ENCODE measurements around the gene ARHGAP45. TPM values are rescaled to one million over a fixed set of nuclear protein-coding genes. Genes with fewer than 3 reads are reported as not detected.

The ARHGAP45 gene
- total RNA-seq, 1 donor from 2014 or later = 8.9 TPM

- H3K36me3 ChIP-seq (ENCODE audit: control insufficient read depth in 3 of 3, insufficient read depth in 3 of 3, low read length in 3 of 3) = peaks cover 4 to 15% (median 14%) of the 10 kb centered on the region in 3 donors
- peaks cover 41 to 65% (median 43%) of the 10 kb centered on the region in 3 donors for H3K4me1 ChIP-seq (ENCODE audit: control insufficient read depth in 3 of 3, insufficient read depth in 3 of 3, low read length in 3 of 3)
- H3K4me3 ChIP-seq (ENCODE audit: low read length in 3 of 3) = peak overlapping the region; percentile 66 to 71 (median 70)
- no peaks in the 10 kb centered on the region for H3K27me3 ChIP-seq (ENCODE audit: control insufficient read depth in 3 of 3, insufficient read depth in 3 of 3, low read length in 3 of 3)
- no peaks in the 10 kb centered on the region for H3K9me3 ChIP-seq (ENCODE audit: control insufficient read depth in 3 of 3, low read length in 3 of 3)
- peak overlapping the region; percentile 57 to 84 (median 70) for H3K9ac ChIP-seq (ENCODE audit: low read depth in 1 of 3, low read length in 3 of 3)
- peak overlapping the region; percentile 98 for H3K27ac ChIP-seq (ENCODE audit: low read depth, low read length)
Measured at GRCh38 chr19:1103132-1103707, 36.3 kb downstream of the ARHGAP45 start.

DNA sequence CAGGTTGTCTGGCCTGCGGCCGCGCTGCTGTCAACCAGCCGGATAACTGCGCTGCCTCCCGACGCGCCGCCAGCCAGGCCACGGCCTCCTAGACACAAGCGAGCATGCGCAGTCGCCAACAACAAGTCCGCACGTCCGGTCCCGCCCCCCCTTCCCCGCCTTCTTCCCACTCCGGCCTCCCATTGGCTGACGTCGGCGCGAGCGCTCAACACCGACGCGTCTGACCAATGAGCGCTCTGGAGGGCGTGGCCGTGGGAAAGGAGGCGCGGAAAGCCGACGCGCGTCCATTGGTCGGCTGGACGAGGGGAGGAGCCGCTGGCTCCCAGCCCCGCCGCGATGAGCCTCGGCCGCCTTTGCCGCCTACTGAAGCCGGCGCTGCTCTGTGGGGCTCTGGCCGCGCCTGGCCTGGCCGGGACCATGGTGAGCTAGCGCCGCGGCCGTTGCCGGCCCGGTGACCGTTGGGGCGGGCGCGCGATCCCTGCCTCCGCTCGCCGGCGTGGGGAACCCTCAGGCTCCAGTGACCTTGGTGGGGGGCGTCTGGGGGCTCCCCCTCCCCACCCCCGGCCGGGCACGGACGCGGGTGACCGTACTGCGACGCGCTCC is 36.8 kb downstream of the ARHGAP45 start, which contains the start of gene GPX4:
GPX4 (plus strand) TSS at position 287 of the 603 bp plus-strand sequence; CDS start at position 337, 50 bp downstream.
- Histone ChIP-seq H3K9me3 (ENCODE audit: control insufficient read depth in 3 of 3, low read length in 3 of 3) (no peaks in the 10 kb centered on the region), H3K36me3 (ENCODE audit: control insufficient read depth in 3 of 3, insufficient read depth in 3 of 3, low read length in 3 of 3) (peaks cover 6 to 15% (median 14%) of the 10 kb centered on the region in 3 donors), H3K4me1 (ENCODE audit: control insufficient read depth in 3 of 3, insufficient read depth in 3 of 3, low read length in 3 of 3) (peaks cover 35 to 59% (median 37%) of the 10 kb centered on the region in 3 donors), H3K4me3 (ENCODE audit: low read length in 3 of 3) (peak within 1 kb of the TSS; percentile 72 to 85 (median 81)), H3K27me3 (ENCODE audit: control insufficient read depth in 3 of 3, insufficient read depth in 3 of 3, low read length in 3 of 3) (no peaks in the 10 kb centered on the region), H3K9ac (ENCODE audit: low read depth in 1 of 3, low read length in 3 of 3) (peak within 1 kb of the TSS; percentile 76 to 96 (median 88)), H3K27ac (ENCODE audit: low read depth, low read length) (peak within 1 kb of the TSS; percentile 98)

GRCh38 chr19:1104311-1105007 is 37.5 kb downstream of the ARHGAP45 start:
- Histone ChIP-seq H3K27ac (ENCODE audit: low read depth, low read length) (peak overlapping the region; percentile 98), H3K9ac (ENCODE audit: low read depth in 1 of 3, low read length in 3 of 3) (peak overlapping the region; percentile 76 to 96 (median 88)), H3K4me3 (ENCODE audit: low read length in 3 of 3) (peak overlapping the region; percentile 72 to 85 (median 81)), H3K9me3 (ENCODE audit: control insufficient read depth in 3 of 3, low read length in 3 of 3) (no peaks in the 10 kb centered on the region), H3K36me3 (ENCODE audit: control insufficient read depth in 3 of 3, insufficient read depth in 3 of 3, low read length in 3 of 3) (peaks cover 6 to 17% (median 15%) of the 10 kb centered on the region in 3 donors), H3K4me1 (ENCODE audit: control insufficient read depth in 3 of 3, insufficient read depth in 3 of 3, low read length in 3 of 3) (peaks cover 31 to 53% (median 35%) of the 10 kb centered on the region in 3 donors), H3K27me3 (ENCODE audit: control insufficient read depth in 3 of 3, insufficient read depth in 3 of 3, low read length in 3 of 3) (no peaks in the 10 kb centered on the region)

DNA sequence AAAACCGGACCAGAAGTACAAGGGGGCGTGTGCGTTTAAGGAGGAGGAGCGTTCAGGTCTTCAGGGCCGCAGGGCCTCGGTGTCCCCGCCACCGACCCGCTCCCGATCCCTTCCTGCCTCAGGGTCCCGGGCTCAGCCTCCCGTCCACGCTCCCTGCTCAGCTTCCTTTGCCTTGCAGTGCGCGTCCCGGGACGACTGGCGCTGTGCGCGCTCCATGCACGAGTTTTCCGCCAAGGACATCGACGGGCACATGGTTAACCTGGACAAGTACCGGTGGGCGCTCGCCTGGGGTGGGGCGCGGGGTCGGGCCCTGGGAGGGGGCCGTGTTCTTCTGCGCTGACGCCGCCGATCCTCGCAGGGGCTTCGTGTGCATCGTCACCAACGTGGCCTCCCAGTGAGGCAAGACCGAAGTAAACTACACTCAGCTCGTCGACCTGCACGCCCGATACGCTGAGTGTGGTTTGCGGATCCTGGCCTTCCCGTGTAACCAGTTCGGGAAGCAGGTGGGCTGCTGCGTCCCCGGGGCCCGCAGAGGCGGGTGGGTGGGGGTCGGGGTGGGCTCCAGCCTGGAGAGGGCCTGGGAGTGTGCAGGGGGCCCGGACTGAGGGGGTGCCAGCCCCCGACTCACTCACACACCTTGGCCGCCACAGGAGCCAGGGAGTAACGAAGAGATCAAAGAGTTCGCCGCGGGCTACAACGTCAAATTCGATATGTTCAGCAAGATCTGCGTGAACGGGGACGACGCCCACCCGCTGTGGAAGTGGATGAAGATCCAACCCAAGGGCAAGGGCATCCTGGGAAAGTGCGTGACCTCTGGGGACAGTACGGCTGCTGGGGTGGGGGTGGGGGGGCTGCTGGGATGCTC is 38.3 kb downstream of the ARHGAP45 start:
- no peaks in the 10 kb centered on the region for H3K27me3 ChIP-seq (ENCODE audit: control insufficient read depth in 3 of 3, insufficient read depth in 3 of 3, low read length in 3 of 3)
- H3K9ac ChIP-seq (ENCODE audit: low read depth in 1 of 3, low read length in 3 of 3) = peak overlapping the region; percentile 76 to 96 (median 83)
- H3K27ac ChIP-seq (ENCODE audit: low read depth, low read length) = peak overlapping the region; percentile 98
- H3K4me3 ChIP-seq (ENCODE audit: low read length in 3 of 3) = peak overlapping the region; percentile 72 to 85 (median 81)
- H3K36me3 ChIP-seq (ENCODE audit: control insufficient read depth in 3 of 3, insufficient read depth in 3 of 3, low read length in 3 of 3) = peaks cover 6 to 18% (median 15%) of the 10 kb centered on the region in 3 donors
- peaks cover 31 to 50% (median 32%) of the 10 kb centered on the region in 3 donors for H3K4me1 ChIP-seq (ENCODE audit: control insufficient read depth in 3 of 3, insufficient read depth in 3 of 3, low read length in 3 of 3)
- H3K9me3 ChIP-seq (ENCODE audit: control insufficient read depth in 3 of 3, low read length in 3 of 3) = no peaks in the 10 kb centered on the region

GRCh38 chr19:1105873-1106840 is 39.2 kb downstream of the ARHGAP45 start:
- H3K4me1 ChIP-seq (ENCODE audit: control insufficient read depth in 3 of 3, insufficient read depth in 3 of 3, low read length in 3 of 3) = peaks cover 31 to 49% (median 32%) of the 10 kb centered on the region in 3 donors

DNA sequence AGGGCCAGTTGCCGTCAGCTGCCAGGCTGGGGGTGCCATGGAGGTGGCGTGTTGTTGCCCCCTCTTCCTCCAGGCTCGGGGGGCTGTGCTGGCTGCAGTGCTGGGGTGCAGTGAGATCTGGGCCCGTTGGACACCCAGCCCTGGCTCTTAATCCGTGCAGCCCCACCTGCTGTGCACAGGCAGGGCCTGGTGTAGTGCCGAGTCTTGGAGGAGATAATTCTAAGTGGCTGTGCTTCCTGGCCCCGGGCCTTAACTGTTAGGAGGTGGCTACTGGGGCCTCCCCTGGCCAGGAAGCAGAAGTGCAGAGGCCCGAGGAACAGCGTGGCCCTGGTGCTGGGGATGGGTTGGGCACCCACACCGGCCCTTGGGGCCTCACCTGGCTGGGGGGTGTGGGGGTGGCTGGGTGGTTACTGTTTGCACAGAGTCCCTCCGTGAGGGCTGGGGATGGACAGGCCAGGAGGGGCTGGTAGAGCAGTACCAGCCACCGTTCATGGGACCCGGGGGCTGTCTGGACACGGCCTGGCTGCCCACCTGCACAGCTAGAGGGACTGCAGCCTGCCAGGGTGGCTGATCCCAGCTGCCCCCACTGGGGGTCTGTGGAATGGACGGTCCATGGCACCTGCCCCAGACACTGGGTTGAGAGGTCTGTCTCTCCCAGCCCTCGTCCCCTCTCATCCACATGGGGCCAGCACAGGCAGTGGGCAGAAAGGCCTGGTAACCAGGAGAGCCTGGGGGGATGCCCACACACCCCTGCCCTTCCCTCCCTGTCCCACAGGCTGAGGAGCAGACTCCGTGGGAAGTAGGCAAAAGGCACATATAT is 40.1 kb downstream of the ARHGAP45 start:
- Histone ChIP-seq H3K9ac (ENCODE audit: low read depth in 1 of 3, low read length in 3 of 3) (no peak overlapping the region), H3K4me1 (ENCODE audit: control insufficient read depth in 3 of 3, insufficient read depth in 3 of 3, low read length in 3 of 3) (peaks cover 23 to 40% (median 25%) of the 10 kb centered on the region in 3 donors), H3K9me3 (ENCODE audit: control insufficient read depth in 3 of 3, low read length in 3 of 3) (no peaks in the 10 kb centered on the region), H3K27me3 (ENCODE audit: control insufficient read depth in 3 of 3, insufficient read depth in 3 of 3, low read length in 3 of 3) (no peaks in the 10 kb centered on the region), H3K4me3 (ENCODE audit: low read length in 3 of 3) (no peak overlapping the region), H3K27ac (ENCODE audit: low read depth, low read length) (peak overlapping the region; percentile 19), H3K36me3 (ENCODE audit: control insufficient read depth in 3 of 3, insufficient read depth in 3 of 3, low read length in 3 of 3) (peaks cover 6 to 27% (median 15%) of the 10 kb centered on the region in 3 donors)

More at GRCh38 chr19:1105873-1106840, 39.2 kb downstream of the ARHGAP45 start:
- Histone ChIP-seq H3K9ac (ENCODE audit: low read depth in 1 of 3, low read length in 3 of 3) (no peak overlapping the region), H3K36me3 (ENCODE audit: control insufficient read depth in 3 of 3, insufficient read depth in 3 of 3, low read length in 3 of 3) (peaks cover 6 to 25% (median 15%) of the 10 kb centered on the region in 3 donors), H3K27me3 (ENCODE audit: control insufficient read depth in 3 of 3, insufficient read depth in 3 of 3, low read length in 3 of 3) (no peaks in the 10 kb centered on the region), H3K4me3 (ENCODE audit: low read length in 3 of 3) (no peak overlapping the region), H3K9me3 (ENCODE audit: control insufficient read depth in 3 of 3, low read length in 3 of 3) (no peaks in the 10 kb centered on the region), H3K27ac (ENCODE audit: low read depth, low read length) (no peak overlapping the region)

- Histone ChIP-seq H3K36me3 (ENCODE audit: control insufficient read depth in 3 of 3, insufficient read depth in 3 of 3, low read length in 3 of 3) (peaks cover 6 to 32% (median 15%) of the 10 kb centered on the region in 3 donors), H3K4me1 (ENCODE audit: control insufficient read depth in 3 of 3, insufficient read depth in 3 of 3, low read length in 3 of 3) (peaks cover 19 to 37% (median 21%) of the 10 kb centered on the region in 3 donors), H3K4me3 (ENCODE audit: low read length in 3 of 3) (no peak overlapping the region), H3K27me3 (ENCODE audit: control insufficient read depth in 3 of 3, insufficient read depth in 3 of 3, low read length in 3 of 3) (no peaks in the 10 kb centered on the region), H3K9ac (ENCODE audit: low read depth in 1 of 3, low read length in 3 of 3) (no peak overlapping the region), H3K9me3 (ENCODE audit: control insufficient read depth in 3 of 3, low read length in 3 of 3) (no peaks in the 10 kb centered on the region), H3K27ac (ENCODE audit: low read depth, low read length) (no peak overlapping the region)
Measured at GRCh38 chr19:1107661-1108261, 40.8 kb downstream of the ARHGAP45 start.

Data from skeletal muscle tissue (tissue), 4 donors.